ENCODE measurements around the gene HOXB8. TPM values are rescaled to one million over a fixed set of nuclear protein-coding genes. Genes with fewer than 3 reads are reported as not detected.

Gene HOXB8
- total and polyA plus RNA-seq, 2 of the 13 experiments (the other 11 are each of a cell fraction or from before 2014, with no cell fraction given) = not detected

DNA sequence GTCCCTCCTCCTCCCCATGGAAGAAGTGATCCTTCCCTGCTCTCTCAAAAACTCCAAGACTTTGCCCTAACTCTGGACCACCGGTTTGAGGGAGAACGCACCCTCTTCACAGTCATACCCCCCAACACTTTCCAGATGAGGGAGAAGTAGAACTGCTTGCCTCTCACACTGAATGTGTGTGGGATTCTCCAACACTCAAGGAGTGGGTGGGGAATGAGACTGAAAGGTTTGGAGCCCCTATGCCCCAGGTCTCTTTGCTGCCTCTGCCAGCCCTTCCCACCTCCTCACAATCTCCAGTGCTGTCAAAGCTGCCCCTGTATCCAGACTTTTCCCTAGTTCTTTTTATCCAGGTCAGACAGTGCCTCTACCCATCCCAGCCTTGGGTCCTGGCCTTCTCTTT lies 48.4 kb downstream of the HOXB8 start:
- Histone ChIP-seq H3K4me2 (ENCODE audit: low read depth, low read length) (no peak overlapping the region), H3K9ac (ENCODE audit: insufficient read depth, low read depth, low read length) (no peak overlapping the region), H3K4me1 (ENCODE audit: insufficient read depth, low read length) (no peaks in the 10 kb centered on the region), H2AFZ (ENCODE audit: low read length) (no peak overlapping the region), H3K9me3 (ENCODE audit: low read length) (no peaks in the 10 kb centered on the region), H3K27ac (ENCODE audit: extremely low read length, insufficient read depth, low read length) (no peak overlapping the region), H4K20me1 (ENCODE audit: insufficient read depth, low read length) (0 out of 2 replicates have a peak, but pooled peaks cover 4% of the 10 kb centered on the region), H3K36me3 (replicated peaks in 1 of 2; ENCODE audit: control insufficient read depth in 1 of 2, insufficient read depth in 2 of 2, low read length in 2 of 2) (no peaks in the 10 kb centered on the region), H3K4me3 (replicated peaks in 1 of 3; ENCODE audit: insufficient read depth in 1 of 3, low read depth in 2 of 3, low read length in 3 of 3) (no peak overlapping the region), H3K27me3 (ENCODE audit: control insufficient read depth in 1 of 2, insufficient read depth in 2 of 2, low read length in 2 of 2) (peaks cover 12 to 95% of the 10 kb centered on the region in 2 experiments), H3K79me2 (ENCODE audit: insufficient read depth, low read length) (no peaks in the 10 kb centered on the region)
- TF ChIP-seq SETDB1 (CRISPR knock-in tag; IDR thresholded peaks at IDR 0.05; ENCODE audit: borderline replicate concordance) (no peak), POLR2AphosphoS5 (IDR thresholded peaks at IDR 0.05; ENCODE audit: low read depth, low read length) (no peak), REL (CRISPR knock-in tag; conservative IDR thresholded peaks at IDR 0.05) (no peak), SAP130 (CRISPR knock-in tag; IDR thresholded peaks at IDR 0.05; ENCODE audit: low read depth) (no peak)
- intact Hi-C loops (cut with micrococcal nuclease; ENCODE audit: unreplicated experiment) (no loop called here), in situ Hi-C loops (cut with HindIII; ENCODE audit: extremely low pct_ligation_motif_present, low pct_unique_long_range_greater_than_20kb) (no loop called here)
- CTCF ChIA-PET (ENCODE audit: low intra/inter-chr PET ratio, low total read pairs) = no interaction called here
- no peak for FAIRE-seq
- WGBS (ENCODE audit: low lambda C conversion rate) = 0% methylated on average over 2 of the region's 2 CpGs
- BruUV-seq (replicated peaks) = no TSS peak
- DNase-seq (ENCODE audit: low spot score) = no peak
- POLR2A ChIA-PET = no interaction called here
- ATAC-seq = no peak

DNA sequence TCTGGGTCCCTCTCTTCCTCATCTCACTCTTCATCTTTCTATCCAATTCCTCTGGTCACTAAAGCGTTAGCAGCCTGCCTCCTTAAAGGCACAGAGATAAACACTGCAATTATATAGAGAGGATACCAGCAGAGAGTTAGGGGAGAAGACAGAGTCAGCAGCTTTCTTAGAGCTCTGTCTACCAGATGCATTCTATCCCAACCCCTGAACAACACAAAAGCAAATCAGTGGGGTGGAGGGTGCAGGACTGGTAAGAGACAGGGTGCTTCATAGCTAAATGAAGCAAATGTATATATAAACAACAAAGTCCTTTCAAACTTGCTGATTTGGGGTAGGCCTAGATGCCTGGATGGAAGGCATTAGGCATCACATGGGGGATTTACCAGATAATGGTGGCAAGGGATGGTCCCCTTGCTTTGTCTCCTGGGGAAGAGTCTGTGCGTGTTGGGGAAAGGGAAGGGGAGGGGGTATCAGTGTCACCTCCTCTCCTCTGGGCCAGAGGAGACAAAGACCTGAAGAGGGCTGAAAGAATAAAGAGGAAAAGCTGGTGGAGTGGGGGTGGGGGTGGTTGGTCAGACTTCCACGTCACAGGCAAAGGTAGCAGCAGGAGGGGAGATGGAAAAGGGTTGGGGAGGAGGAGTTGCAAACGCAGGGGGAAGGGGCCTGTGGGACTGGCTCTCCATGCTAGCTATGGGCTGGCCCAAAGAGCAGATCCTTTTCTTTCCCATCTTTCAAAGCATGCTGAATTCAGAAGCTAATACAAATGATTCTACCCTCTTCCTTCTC lies 49.0 kb downstream of the HOXB8 start:
- ATAC-seq (no peak), DNase-seq (ENCODE audit: low spot score) (no peak), FAIRE-seq (no peak)
- Histone ChIP-seq H3K4me3 (replicated peaks in 1 of 3; ENCODE audit: insufficient read depth in 1 of 3, low read depth in 2 of 3, low read length in 3 of 3) (no peak overlapping the region), H2AFZ (ENCODE audit: low read length) (no peak overlapping the region), H3K79me2 (ENCODE audit: insufficient read depth, low read length) (no peaks in the 10 kb centered on the region), H3K4me2 (ENCODE audit: low read depth, low read length) (no peak overlapping the region), H3K9ac (ENCODE audit: insufficient read depth, low read depth, low read length) (no peak overlapping the region), H3K27ac (ENCODE audit: extremely low read length, insufficient read depth, low read length) (no peak overlapping the region), H3K9me3 (ENCODE audit: low read length) (no peaks in the 10 kb centered on the region), H3K27me3 (ENCODE audit: control insufficient read depth in 1 of 2, insufficient read depth in 2 of 2, low read length in 2 of 2) (peaks cover 15 to 95% of the 10 kb centered on the region in 2 experiments), H3K36me3 (replicated peaks in 1 of 2; ENCODE audit: control insufficient read depth in 1 of 2, insufficient read depth in 2 of 2, low read length in 2 of 2) (no peaks in the 10 kb centered on the region), H4K20me1 (ENCODE audit: insufficient read depth, low read length) (0 out of 2 replicates have a peak, but pooled peaks cover 4% of the 10 kb centered on the region), H3K4me1 (ENCODE audit: insufficient read depth, low read length) (no peaks in the 10 kb centered on the region)
- BruUV-seq (replicated peaks) = no TSS peak
- intact Hi-C loops (cut with micrococcal nuclease; ENCODE audit: unreplicated experiment) (no loop called here), in situ Hi-C loops (cut with HindIII; ENCODE audit: extremely low pct_ligation_motif_present, low pct_unique_long_range_greater_than_20kb) (no loop called here)
- ChIA-PET POLR2A (no interaction called here), CTCF (ENCODE audit: low intra/inter-chr PET ratio, low total read pairs) (no interaction called here)
- TF ChIP-seq CREB1 (IDR thresholded peaks at IDR 0.05) (peak; percentile 41; the same call in 1 of the 2 replicates), CREB1 (CRISPR knock-in tag; IDR thresholded peaks at IDR 0.05) (no peak), ZNF83 (CRISPR knock-in tag; IDR thresholded peaks at IDR 0.05; ENCODE audit: borderline replicate concordance) (no peak)
- WGBS (ENCODE audit: low lambda C conversion rate) = 3% methylated on average over 4 of the region's 4 CpGs

Measured in HepG2 (cell line).